ENCODE results near the gene HOOK2.

HOOK2 gene

GRCh38 chr19:12754465-12755196 lies 20.7 kb downstream of the HOOK2 start:
- DNase-seq (ENCODE audit: low spot score) (no peak), ATAC-seq (ENCODE audit: low read depth) (no peak)
- Histone ChIP-seq H3K27ac (ENCODE audit: poor library complexity, severe bottlenecking) (no peak overlapping the region), H3K36me3 (ENCODE audit: low read depth) (no peaks in the 10 kb centered on the region), H3K9me3 (ENCODE audit: severe bottlenecking) (no peaks in the 10 kb centered on the region), H3K27me3 (ENCODE audit: insufficient read depth, poor library complexity, severe bottlenecking) (no peaks in the 10 kb centered on the region), H3K4me1 (ENCODE audit: insufficient read depth, poor library complexity, severe bottlenecking) (peaks cover 12% of the 10 kb centered on the region), H3K4me3 (ENCODE audit: severe bottlenecking) (no peak overlapping the region)
- TF ChIP-seq CTCF (IDR thresholded peaks at IDR 0.05; ENCODE audit: poor library complexity, severe bottlenecking): no peak

DNA sequence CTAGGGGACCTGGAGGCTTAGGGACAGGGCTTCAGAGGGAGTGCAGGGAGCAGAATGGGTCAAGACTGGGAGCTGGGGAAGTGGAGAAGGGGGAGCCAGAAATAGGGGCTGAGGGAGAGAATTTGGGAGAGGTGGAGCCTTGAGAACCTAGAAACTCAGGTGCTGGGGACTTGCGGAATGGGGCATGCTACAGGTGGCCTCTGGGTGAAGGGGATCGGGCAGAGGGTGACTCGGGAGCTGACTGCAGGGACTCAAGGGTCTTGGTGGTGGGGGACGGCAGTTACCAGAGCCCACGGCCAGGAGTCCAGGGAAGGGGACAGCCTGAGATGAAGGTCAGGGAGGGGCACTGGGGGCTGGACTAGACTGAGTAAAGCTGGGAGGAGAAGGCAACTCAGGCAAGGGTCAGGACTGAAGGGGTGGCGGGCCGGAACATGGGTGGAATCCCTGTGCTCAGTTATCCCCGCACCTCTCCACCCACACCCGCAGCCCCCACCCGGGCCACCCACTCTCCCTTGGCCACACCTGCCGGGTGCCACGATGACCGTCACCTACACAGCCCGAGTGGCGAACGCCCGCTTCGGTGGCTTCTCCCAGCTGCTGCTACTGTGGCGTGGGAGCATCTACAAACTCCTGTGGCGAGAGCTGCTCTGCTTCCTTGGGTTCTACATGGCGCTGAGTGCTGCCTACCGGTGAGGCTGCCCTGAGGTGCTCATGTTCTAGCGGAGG lies 23.1 kb downstream of the HOOK2 start:
- no peak overlapping the region for H3K27ac ChIP-seq (ENCODE audit: poor library complexity, severe bottlenecking)
- no peak for TF ChIP-seq CTCF (IDR thresholded peaks at IDR 0.05; ENCODE audit: poor library complexity, severe bottlenecking)
- H3K9me3 ChIP-seq (ENCODE audit: severe bottlenecking): no peaks in the 10 kb centered on the region
- no peak for ATAC-seq (ENCODE audit: low read depth)
- peaks cover 5% of the 10 kb centered on the region; the same call in 1 of the 2 replicates for H3K36me3 ChIP-seq (ENCODE audit: low read depth)
- no peak for DNase-seq (ENCODE audit: low spot score)
- no peaks in the 10 kb centered on the region for H3K27me3 ChIP-seq (ENCODE audit: insufficient read depth, poor library complexity, severe bottlenecking)
- no peak overlapping the region for H3K4me3 ChIP-seq (ENCODE audit: severe bottlenecking)
- peaks cover 15% of the 10 kb centered on the region for H3K4me1 ChIP-seq (ENCODE audit: insufficient read depth, poor library complexity, severe bottlenecking)

GRCh38 chr19:12751635-12752034 lies 23.7 kb downstream of the HOOK2 start, which contains the start of gene BEST2:
Gene BEST2, plus strand, starts transcription at chr19:12751791. Its CDS starts 802 bp downstream, at chr19:12752593.
- H3K36me3 ChIP-seq (ENCODE audit: low read depth): peaks cover 7% of the 10 kb centered on the region; the same call in 1 of the 2 replicates
- TF ChIP-seq CTCF (IDR thresholded peaks at IDR 0.05; ENCODE audit: poor library complexity, severe bottlenecking): no peak
- no peaks in the 10 kb centered on the region for H3K27me3 ChIP-seq (ENCODE audit: insufficient read depth, poor library complexity, severe bottlenecking)
- no peak for ATAC-seq (ENCODE audit: low read depth)
- H3K4me1 ChIP-seq (ENCODE audit: insufficient read depth, poor library complexity, severe bottlenecking): peaks cover 15% of the 10 kb centered on the region
- H3K4me3 ChIP-seq (ENCODE audit: severe bottlenecking): no peak within 1 kb of the TSS
- H3K9me3 ChIP-seq (ENCODE audit: severe bottlenecking): no peaks in the 10 kb centered on the region
- H3K27ac ChIP-seq (ENCODE audit: poor library complexity, severe bottlenecking): peak within 1 kb of the TSS; percentile 9
- no peak for DNase-seq (ENCODE audit: low spot score)

DNA sequence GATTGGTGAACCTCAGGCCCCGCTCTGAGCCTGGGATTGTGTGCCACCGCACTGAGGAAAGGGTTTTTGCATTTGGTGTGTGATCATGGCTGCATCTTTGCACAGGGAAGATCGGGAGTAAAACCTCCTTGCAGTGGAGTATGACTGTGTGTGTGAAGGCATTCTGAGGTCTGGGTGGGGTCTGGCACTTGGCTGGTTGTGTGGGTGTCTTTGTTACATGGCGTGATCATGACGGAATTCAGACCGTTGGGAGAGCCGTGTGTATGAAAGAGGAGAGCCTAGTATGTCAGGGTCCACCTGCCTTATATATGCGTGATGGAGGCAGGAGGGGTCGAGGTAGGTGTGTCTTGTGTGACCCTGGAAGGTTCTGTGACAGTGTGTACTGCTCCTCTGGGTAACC lies 24.5 kb downstream of the HOOK2 start:
- peaks cover 15% of the 10 kb centered on the region for H3K4me1 ChIP-seq (ENCODE audit: insufficient read depth, poor library complexity, severe bottlenecking)
- DNase-seq (ENCODE audit: low spot score): no peak
- TF ChIP-seq CTCF (IDR thresholded peaks at IDR 0.05; ENCODE audit: poor library complexity, severe bottlenecking): no peak
- H3K4me3 ChIP-seq (ENCODE audit: severe bottlenecking): no peak overlapping the region
- no peaks in the 10 kb centered on the region for H3K9me3 ChIP-seq (ENCODE audit: severe bottlenecking)
- no peaks in the 10 kb centered on the region for H3K27me3 ChIP-seq (ENCODE audit: insufficient read depth, poor library complexity, severe bottlenecking)
- ATAC-seq (ENCODE audit: low read depth): no peak
- H3K36me3 ChIP-seq (ENCODE audit: low read depth): peaks cover 13% of the 10 kb centered on the region
- H3K27ac ChIP-seq (ENCODE audit: poor library complexity, severe bottlenecking): peak overlapping the region; percentile 9

Measured in RWPE2 (cell line).